ENCODE results near the gene VAMP5.
"Not testable (repeated sequence)": the region's sequence is repeated elsewhere in the genome, so short reads cannot be mapped to it uniquely, and the experiment has no call there.

VAMP5 gene

DNA sequence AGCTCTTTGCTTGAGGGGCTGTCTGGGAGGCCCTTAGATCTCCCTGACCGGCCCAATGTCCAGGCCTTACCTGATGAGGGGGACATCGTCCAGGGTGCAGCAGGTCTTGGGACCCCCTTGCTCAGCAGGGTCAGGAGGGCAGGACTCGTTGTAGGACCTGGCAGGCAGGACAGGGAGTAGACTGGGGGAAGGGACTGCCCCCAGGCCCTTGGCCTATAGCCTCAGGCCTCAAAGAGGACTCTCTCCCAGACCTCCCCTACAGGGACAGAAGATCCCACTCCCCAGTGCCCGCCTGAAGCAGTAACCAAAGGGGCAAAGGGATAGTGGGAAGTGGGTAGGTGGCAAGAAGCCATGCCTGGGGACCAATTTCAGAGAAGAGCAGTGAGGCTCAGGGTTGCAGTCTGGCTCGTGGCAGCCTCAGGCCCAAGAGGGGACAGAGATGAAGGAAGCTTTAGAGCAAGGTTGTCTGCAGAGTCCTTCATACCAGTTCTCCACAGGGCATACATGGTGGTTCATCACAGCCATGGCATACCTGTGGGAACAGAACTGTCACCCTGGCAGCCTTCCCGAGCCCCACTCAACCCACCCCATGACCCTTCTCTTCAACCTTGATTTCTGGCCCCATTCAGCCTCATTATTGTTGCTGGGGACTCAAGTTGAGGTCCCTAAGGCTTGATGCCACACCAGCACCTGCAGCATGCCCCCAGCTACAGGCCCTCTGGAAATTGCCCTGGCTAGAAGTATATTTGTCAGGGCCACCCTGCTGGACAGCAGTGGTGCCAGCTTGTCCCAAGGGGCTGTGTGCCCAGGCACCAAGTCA lies 16.9 kb downstream of the VAMP5 start:
- no peak for DNase-seq (ENCODE audit: low read depth in 3 of 3)

DNA sequence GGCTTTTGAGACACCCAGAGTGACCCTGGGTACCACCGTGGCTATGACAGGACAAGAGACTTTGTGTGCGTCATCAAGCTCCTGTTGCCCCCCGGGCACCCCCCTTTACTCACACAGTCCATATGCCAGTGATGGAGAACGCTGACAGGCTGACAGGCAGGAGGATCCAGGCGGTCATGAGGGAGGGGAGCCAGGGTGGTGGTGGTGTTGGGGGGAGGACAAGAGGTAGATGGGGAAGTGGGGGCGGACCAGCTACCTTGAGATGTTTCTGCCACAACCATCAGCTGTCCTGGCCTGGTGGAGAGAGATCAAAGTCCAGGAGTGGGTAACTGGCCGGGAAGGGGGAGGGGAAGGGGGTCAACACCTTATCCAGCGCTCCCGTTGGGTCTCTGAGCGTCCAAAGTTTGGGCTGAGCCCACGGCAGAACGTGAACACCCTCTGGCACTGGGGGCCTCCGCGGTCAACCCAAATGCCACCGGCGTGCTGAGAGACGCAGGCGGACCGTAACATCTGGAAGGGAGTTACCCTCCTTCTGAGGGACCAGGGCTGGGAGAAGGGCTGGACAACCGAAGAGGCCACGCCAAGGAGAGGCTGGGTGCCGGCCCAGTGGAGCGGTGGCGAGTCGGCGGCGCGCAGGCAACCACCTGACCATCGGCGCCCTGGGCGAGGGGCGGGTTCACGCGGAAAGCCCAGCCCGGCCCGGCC lies 17.7 kb downstream of the VAMP5 start:
- DNase-seq (ENCODE audit: low read depth in 3 of 3), result no peak

DNA sequence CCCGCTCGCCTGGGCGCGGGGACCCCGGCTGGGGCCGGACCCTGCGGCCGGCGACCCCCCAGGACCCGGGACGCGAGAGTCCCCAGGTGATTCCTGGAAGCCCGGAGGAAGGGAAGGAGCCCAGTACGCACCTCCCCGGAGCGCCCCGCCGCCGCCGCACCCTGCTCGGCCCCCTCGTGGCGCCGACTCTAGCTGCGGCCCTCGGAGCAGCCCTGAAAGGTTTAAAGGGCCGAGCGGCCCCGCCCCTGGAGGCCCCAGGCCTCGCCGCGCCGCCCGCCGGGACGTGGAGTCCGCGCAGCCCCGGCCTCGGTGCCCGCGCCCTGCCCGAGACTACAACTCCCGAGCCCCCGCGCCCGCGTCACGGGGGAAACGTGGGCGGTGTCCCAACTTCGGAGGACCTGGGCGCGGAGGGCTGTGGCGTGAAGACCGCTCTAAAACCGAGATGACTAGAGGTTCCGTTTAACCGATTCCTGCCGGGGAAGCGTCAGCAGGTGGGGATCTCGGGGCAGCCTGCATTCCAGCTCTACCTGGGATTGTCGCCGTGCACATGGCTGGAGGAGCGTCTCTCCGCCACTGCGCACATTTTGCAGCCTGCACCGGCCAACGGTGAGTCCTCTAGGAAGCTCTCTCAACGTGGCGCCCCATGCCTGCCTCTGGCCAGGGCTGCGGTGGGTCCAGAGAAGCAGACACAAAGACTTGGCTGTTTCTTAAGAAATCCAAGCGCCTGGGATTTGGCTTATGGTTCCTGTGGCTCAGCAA lies 18.4 kb downstream of the VAMP5 start, which contains the start of gene TMEM150A:
TSS of gene TMEM150A (minus strand) at position 223 of the 759 bp plus-strand sequence. CDS start 750 bp downstream, outside the sequence.
- DNase-seq (ENCODE audit: low read depth in 3 of 3), result peak; percentile 80 to 89 (median 84)

DNA sequence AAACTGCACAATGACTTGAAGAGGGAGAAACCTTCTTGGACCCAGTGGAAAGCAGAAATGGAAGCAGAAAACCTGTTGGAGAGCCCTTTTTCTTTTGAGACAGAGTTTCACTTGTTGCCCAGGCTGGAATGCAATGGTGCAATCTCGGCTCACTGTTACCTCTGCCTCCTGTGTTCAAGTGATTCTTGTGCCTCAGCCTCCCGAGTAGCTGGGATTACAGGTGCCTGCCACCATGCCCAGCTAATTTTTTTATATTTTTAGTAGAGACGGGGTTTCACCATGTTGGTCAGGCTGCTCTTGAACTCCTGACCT lies 19.9 kb downstream of the VAMP5 start:
- DNase-seq (ENCODE audit: low read depth in 3 of 3), result not testable (repeated sequence)

DNA sequence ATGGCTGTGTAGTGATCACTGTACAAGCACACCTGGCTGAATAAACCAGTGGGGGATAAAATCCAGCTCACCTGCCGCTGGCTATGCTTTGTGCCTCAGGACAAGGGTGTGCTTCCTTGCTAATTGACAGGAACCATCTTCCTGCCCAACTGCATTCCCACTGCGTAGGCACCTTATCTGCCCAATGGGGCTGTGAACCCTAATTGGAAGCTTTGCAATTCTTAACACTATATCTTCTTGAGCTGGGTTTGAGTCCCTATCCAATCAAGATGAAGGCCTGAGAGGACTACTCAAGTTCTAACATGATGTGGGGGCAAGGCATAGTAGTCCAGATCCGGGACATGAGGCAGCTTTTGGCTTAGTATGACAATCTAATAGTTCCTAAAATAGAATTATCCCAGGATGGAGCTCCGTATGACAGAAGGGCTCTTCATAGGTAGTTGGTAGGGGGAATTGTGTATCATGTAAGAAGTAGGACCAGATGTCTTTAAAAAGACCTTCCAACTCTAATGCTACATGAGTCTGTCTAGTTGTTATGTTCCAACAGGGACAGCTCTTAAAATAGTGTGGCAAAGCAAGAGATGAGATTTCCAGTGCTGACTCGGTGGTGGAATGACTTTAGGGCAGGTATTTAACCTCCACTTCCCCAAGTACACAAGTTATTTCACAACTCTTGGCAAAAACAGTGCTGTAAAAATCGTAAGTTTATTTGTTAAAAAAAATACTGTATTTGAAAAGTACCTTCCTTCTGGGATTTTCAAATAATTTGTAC lies 20.5 kb downstream of the VAMP5 start:
- DNase-seq (ENCODE audit: low read depth in 3 of 3), result no peak

DNA sequence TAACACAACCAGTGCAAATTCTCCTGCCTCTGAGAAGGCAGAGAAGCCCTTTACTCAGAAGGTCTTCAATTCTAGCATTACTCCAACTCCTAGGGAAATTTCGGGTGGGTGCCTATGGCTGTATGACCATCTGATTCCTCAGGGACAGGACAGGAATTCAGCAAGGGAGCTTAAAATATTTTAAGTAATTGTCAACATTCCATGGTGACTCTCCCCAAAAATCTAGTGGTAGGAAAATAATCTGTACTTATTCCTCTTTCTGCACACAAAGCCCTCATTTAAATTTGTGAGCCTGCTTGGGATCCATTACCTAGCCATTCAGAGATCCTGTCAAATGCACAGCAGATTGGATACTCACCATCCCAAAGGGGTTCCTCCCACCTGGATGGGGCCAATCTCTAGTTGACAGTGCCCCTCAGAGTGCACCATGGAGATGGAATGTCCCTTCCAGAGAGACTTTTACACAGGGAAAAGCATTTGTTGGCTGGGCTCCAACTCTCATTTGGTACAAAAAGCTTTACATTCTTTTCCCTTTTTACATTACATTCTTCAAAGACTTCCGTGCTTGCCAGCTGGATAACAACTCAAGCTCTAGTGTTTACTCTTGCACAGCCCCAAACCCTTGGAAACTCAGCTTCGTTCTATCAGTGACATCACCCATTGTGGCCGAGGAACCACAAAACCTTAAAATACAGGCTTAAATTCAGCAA lies 21.3 kb downstream of the VAMP5 start:
- no peak for DNase-seq (ENCODE audit: low read depth in 3 of 3)

DNA sequence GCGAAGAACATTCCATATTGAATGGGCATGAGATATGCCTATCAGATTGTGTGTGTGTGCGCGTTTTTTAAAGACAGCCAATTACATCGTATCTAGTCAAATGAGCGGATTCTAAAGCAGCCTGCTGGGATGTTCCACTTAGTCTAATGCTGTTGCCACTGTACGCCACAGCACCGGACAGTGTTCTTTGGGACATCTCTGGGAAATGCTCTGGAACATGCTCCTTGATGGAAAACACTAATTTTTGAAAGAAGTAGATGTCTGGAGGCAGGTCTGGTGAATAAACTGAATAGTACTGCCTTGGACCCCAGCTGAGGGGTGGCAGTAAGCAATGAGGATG lies 21.9 kb downstream of the VAMP5 start:
- no peak for DNase-seq (ENCODE audit: low read depth in 3 of 3)

DNA sequence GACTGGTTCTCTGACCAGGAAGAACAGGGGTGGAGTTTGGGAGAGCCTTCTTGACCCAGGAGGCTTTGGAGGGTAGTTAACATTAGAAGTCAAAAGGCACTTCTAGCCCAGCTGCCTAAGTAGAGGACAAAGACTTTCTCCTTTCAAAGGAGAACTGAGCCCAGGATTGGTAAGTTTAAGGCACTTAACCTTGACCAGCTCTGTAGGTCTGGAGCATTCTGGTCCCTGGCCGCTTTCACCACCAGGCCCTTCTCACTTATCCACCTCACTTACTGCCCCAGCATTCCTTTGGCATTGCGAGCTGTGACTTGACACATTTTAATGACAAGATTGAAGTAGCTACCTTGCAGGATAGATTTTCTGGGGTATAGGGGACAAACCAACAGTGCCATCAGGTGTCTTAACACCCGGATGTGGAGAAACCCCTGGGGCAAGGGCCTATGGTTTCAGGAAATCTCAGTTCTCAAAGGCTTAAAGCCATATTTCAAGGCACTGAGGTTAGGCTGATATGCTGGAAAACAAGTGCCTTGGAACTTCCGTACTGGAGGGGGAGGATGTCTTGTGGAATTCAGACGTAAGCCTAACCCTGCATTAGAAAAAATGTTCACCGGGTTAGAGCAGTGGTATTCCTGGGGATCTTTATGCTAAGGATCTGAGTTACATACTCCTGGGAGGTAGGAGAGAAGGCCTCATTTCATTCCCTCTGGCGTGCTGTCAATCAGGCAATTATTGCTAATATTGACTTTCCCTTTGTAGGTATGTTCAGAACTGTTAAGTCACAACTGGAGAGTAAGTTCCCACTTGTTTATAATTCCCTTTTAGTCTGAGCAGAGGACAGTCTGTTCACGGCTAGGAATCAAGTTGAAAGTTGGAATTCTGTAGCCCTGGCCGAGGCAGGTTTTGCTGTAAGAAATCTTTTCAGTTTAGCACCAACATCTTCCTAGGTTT lies 23.3 kb downstream of the VAMP5 start:
- no peak for DNase-seq (ENCODE audit: low read depth in 3 of 3)

DNA sequence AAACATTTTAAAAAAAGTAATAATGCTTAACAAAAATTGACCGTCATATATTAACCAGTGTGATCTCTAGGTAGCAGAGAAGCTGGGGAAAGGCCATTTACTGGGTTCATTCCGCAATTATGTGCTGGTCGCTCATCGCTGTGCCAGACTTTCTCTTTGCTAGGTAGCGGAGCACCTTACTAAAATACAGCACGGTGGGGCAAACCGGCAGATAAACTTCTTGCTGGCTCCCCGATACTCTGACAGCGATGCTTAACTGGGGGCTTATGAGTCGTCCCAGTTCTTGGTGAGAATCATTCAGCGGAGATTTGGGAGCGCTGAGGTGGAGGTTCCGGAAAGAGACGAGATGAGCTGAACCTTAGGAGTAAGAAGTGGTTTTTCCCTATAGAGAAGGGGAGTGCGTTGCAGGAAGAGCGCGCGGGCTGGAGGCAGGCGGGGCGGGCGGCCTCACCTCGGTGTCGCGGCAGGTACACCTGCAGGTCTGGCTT lies 27.0 kb downstream of the VAMP5 start:
- DNase-seq (ENCODE audit: low read depth in 3 of 3), result no peak

DNA sequence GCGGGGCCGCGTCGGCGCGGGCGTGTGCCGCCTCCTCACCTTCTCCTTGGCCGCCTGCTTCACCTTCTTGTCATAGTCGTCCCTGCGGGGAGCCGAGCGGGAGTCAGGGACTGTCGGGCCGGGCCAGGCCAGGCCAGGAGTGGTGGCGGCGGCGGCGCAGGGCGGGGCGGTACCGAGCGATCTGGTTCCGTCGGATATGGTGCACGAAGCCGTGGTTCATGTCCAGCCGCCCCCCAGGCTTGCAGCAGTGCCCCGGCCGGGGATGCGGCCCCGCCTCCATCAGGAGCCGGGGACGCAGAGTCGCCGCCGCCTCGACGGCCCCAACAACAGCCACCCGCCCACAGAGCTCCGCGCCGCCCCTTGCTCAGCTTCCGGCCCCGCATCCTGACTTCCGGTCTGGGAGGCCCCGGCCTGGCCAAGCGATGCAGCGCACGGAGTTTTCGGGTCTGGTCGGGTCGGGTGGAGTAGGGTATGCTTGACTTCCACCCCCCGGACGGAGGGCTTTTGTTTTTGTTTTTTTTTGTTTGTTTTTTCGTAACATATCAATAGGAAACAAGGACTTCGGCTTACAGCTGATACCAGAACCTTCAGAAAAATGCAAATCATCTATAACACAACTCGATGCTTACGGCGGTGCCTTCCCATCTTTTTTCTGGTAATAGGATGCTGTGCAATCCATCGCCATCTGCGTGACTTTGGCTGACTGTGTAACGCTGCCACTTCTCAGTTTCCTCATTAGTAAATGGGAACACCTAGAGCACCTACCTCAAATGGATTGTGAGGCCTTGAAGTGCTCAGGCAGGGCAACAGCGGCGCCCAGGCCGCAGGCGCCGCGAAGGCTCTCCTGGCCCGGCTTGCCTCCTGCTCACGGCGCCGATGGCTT lies 27.7 kb downstream of the VAMP5 start, which contains the start of gene C2orf68:
TSS of gene C2orf68 (minus strand) at position 362 of the 883 bp plus-strand sequence. CDS start at position 280, 82 bp downstream.
- peak; percentile 73 to 89 (median 79) for DNase-seq (ENCODE audit: low read depth in 3 of 3)

DNA sequence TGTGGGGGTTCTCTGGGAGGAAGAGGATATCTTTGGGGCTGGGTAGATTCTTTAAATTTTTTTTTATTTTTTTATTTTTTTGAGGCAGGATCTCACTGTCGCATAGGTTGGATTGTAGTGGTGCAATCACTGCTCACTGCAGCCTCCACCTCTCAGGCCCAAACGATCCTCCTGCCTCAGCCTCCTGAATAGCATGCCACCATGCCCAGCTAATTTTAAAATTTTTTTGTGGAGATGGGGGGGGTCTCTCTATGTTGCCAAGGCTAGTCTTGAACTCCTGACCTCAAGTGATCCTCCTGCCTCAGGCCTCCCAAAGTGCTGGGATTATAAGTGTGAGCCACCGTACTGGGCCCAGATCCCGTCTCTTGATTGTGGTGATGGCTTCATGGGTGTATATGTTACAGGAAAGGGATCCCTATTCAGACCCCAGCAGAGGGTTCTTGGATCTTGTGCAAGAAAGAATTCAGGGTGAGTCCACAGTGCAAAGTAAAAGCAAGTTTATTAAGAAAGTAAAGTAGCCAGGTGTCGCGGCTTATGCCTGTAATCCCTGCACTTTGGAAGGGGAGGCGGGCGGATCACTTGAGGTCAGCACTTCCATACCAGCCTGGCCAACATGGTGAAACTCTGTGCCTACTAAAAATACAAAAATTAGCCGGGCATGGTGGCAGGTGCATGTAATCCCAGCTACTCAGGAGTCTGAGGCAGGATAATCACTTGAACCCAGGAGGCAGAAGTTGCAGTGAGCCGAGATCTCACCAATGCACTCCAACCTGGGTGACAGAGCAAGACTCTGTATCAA lies 29.7 kb downstream of the VAMP5 start:
- DNase-seq (ENCODE audit: low read depth in 3 of 3), result no peak

DNA sequence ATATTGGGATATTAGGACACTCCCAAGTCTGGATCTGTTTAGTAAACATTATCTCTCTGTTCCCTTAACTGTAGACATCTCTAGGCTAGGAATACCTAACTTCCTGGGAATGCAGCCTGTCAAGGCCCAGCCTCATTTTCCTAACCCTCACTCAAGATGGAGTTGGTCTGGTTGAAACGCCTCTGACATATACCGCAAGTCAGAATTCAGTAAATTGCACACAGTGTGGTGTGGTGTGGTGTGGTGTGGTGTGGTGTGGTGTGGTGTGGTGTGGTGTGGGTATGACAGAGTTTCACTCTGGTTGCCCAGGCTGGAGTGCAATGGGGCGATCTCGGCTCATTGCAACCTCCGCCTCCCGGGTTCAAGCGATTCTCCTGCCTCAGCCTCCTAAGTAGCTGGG lies 30.5 kb downstream of the VAMP5 start:
- DNase-seq (ENCODE audit: low read depth in 3 of 3), result not testable (repeated sequence)

DNA sequence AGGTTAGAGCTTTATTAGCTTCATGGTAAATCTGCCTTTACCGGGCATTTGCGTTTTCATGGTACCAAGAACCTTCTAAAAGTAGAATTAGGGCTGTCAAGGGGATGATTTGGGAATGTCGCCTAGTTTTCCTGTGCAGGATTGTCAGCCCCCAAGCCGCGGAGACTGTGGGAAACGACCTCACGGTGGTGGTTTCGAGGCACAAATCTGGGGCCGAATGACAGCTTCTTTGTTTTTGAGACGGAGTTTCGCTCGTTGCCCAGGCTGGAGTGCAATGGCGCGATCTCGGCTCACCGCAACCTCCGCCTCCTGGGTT lies 31.1 kb downstream of the VAMP5 start:
- DNase-seq (ENCODE audit: low read depth in 3 of 3), result no peak

DNA sequence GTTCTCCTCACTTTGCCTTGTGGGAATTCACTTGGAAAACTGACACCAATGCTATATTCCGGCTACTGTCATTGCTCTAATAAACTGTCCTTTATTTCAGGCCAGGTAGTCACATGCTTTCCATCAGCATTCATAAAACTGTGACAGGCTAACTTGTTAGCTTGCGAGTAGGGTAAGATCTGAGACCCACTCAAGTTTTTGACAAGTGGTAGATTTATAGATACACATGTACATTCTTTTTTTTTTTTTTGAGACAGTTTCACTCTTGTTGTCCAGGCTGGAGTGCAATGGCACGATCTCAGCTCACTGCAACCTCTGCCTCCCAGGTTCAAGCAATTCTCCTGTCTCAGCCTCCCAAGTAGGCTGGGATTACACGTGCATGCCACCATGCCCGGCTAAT lies 33.5 kb downstream of the VAMP5 start:
- not testable (repeated sequence) for DNase-seq (ENCODE audit: low read depth in 3 of 3)

DNA sequence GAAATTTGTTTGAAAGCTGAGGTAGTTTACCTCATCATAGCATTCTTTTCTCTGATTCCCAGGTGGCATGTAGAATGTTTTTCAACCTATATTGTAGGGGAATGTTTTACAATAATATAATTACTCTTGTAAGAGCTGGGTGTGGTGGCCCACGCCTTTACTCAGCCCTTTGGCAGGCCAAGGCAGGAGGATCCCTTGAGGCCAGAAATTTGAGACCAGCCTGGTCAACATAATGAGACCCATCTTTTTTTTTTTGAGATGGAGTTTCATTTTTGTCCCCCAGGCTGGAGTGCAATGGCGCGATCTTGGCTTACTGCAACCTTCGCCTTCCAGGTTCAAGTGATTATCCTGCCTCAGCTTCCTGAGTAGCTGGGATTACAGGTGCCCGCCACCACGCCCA lies 35.4 kb downstream of the VAMP5 start:
- DNase-seq (ENCODE audit: low read depth in 3 of 3), result no peak

DNA sequence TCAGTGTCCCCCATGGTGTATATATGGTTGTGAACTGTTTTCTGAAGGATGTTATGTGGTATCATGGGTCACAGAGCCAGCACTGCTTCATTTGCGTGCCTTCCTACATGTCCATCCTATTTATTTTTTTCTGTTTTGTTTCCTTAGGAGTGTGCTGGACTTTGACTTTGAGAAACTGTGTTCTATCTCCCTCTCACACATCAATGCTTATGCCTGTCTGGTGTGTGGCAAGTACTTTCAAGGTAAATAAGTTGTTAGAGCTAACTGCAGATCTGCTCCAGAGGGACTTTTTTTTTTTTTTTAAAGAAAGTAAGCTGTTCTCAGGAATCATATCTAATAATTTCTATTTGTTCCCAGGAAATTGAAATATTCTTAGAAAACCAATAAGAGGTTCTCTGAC lies 37.1 kb downstream of the VAMP5 start:
- no peak for DNase-seq (ENCODE audit: low read depth in 3 of 3)

DNA sequence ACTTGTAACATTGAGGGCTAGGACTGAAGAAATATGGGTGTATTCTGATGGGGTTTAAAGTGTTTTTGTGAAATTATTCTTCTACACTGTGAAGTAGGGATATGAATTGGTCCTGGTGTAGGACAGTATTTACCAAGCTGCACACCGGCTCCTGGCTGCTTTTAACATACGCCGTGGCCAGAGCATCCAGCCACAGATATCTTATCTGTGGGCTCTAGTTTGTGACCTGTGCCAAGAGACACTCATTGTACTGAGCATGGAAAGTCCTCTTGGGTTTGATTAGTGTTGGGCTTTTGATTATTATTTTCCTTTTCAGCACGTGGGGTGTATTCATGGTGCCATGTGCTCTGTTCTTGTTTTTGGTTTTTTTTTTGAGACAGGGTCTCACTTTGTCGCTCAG lies 39.8 kb downstream of the VAMP5 start:
- DNase-seq (ENCODE audit: low read depth in 3 of 3), result no peak

DNA sequence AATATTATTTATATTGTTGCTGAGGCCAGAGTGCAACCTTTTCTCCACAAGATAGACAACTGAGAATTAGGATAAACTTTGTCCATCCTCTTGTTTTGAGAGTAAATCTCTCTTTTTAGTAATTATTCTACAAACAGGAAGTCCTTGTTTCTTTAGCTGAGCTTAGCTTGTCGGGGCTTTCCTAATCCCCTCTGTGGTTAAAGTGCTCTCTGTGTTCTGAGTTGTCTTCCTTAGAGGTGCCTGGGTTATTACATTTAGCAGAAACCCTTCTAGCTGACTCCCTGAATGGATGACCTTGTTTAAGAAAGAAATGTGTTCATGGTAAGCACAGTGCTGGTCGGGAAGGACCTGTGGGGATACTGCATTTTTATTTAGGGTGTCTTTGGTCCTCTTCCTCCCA lies 44.4 kb downstream of the VAMP5 start:
- DNase-seq (ENCODE audit: low read depth in 3 of 3), result no peak
